Central memory CD8-positive, alpha-beta T cell (primary cell): Measurements from ENCODE around the gene TAS2R42.

ENCODE experiments used
- ATAC-seq: fragments of 150-1000 bp; cut with Tn5 transposase; replicated peaks from 2 replicates; pipeline ENCODE4 v1.10.0; 2022; ENCODE audit warnings: mild to moderate bottlenecking, moderate FRiP score, moderate number of reproducible peaks; ENCODE audit not compliant: poor library complexity, severe bottlenecking; ENCODE audit errors: extremely low read depth
- DNase-seq, 2 donors: peaks; one replicate each; pipeline ENCODE4 v3.0.0; 2021; ENCODE audit warnings: low spot score in 2 of 2
- H3K27ac Mint-ChIP-seq: one replicate; pipeline ENCODE4 v1.8.0; 2022; ENCODE audit warnings: low read depth, mild to moderate bottlenecking, moderate library complexity, mixed read lengths
- H3K27me3 Mint-ChIP-seq: one replicate; pipeline ENCODE4 v1.8.0; 2022; ENCODE audit warnings: mixed read lengths
- H3K36me3 Mint-ChIP-seq: one replicate; pipeline ENCODE4 v1.8.0; 2022; ENCODE audit warnings: mild to moderate bottlenecking, moderate library complexity, mixed read lengths; ENCODE audit not compliant: insufficient read depth
- H3K4me1 Mint-ChIP-seq: one replicate; pipeline ENCODE4 v1.8.0; 2022; ENCODE audit warnings: mixed read lengths
- H3K4me3 Mint-ChIP-seq: one replicate; pipeline ENCODE4 v1.8.0; 2022; ENCODE audit warnings: mild to moderate bottlenecking, moderate library complexity, mixed read lengths
- H3K9me3 Mint-ChIP-seq: one replicate; pipeline ENCODE4 v1.8.0; 2022; ENCODE audit warnings: mixed read lengths

The TAS2R42 gene

GRCh38 chr12:11171145-11171968 lies 15.4 kb downstream of the TAS2R42 start, which contains the start of gene SMIM10L1:
TSS of gene SMIM10L1 (plus strand) at chr12:11171194. CDS start at chr12:11171357, 163 bp downstream.
- peaks cover 26% of the 10 kb centered on the region for H3K36me3 Mint-ChIP-seq
- peak within 1 kb of the TSS; percentile 100 for H3K4me3 Mint-ChIP-seq
- peak within 1 kb of the TSS; percentile 98 for H3K27ac Mint-ChIP-seq
- H3K4me1 Mint-ChIP-seq: peaks cover 54% of the 10 kb centered on the region
- DNase-seq (peak; percentile 73 to 76), ATAC-seq (peak; percentile 96)
- no peaks in the 10 kb centered on the region for H3K27me3 Mint-ChIP-seq
- H3K9me3 Mint-ChIP-seq: no peaks in the 10 kb centered on the region

DNA sequence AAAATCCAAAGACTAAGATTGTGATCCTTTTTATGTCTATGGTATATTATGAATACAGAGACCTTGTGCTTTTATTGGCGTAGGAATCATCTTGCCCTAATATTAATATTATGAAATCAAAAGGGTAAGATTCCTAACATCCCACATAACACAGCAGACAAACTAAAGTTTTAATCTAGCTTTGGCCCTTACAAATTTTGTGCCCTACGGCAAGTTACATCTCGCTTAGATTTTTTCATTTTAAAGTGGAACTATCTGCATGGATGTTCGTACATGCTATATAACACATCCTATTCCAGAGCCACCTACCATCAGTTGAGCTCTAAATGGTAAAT lies 16.0 kb downstream of the TAS2R42 start:
- H3K4me1 Mint-ChIP-seq: peaks cover 56% of the 10 kb centered on the region
- peak overlapping the region; percentile 98 for H3K27ac Mint-ChIP-seq
- DNase-seq: no peak
- peaks cover 23% of the 10 kb centered on the region for H3K36me3 Mint-ChIP-seq
- H3K4me3 Mint-ChIP-seq: peak overlapping the region; percentile 100
- H3K9me3 Mint-ChIP-seq: no peaks in the 10 kb centered on the region
- no peaks in the 10 kb centered on the region for H3K27me3 Mint-ChIP-seq
- no peak for ATAC-seq

DNA sequence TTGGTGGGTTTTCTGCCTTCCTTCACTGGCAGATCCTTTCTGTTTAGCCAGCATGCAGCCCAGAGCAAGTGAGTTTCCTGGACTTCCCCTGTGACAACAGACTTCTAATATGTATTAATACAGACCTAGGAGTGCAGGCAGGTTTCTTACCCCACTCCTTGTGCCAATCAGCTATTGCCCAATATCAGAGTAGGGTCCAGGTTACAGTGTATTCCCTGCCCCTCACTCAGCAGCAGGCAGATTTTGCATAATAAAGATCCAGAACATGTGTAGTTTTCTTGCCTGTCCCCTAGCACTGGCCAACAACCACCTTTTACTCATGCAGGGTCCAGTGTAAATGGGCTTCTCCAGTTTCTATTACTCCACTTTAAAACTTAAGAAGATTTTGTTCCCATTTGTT lies 20.4 kb downstream of the TAS2R42 start:
- H3K36me3 Mint-ChIP-seq: peaks cover 14% of the 10 kb centered on the region

DNA sequence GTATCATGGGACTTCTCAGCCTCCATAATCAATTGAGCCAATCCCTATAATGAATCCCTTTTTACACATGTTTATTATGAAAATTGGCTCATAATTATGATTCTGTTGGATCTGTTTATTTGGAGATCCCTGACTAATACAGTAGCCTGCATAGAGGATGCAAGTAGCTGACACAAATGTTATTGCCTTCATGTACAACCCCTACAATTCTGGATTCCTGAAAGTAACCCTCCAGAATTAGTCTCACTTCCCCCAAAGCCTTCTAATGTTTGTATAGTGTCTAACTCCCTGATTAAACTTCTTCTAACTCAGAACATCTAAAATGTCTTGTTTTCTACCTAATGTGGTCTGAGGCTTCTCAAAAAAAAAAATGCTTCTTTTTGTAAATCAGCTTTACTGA lies 22.4 kb downstream of the TAS2R42 start:
- Mint-ChIP-seq H3K36me3 (peaks cover 9% of the 10 kb centered on the region), H3K9me3 (no peaks in the 10 kb centered on the region), H3K27ac (no peak overlapping the region), H3K4me1 (peaks cover 63% of the 10 kb centered on the region), H3K27me3 (no peaks in the 10 kb centered on the region), H3K4me3 (no peak overlapping the region)
- ATAC-seq (no peak), DNase-seq (no peak)

More for the DNA sequence above, 20.4 kb downstream of the TAS2R42 start:
- H3K27ac Mint-ChIP-seq: no peak overlapping the region
- no peak for ATAC-seq
- no peak for DNase-seq
- H3K9me3 Mint-ChIP-seq: no peaks in the 10 kb centered on the region
- H3K27me3 Mint-ChIP-seq: no peaks in the 10 kb centered on the region
- H3K4me3 Mint-ChIP-seq: no peak overlapping the region
- peaks cover 66% of the 10 kb centered on the region for H3K4me1 Mint-ChIP-seq

DNA sequence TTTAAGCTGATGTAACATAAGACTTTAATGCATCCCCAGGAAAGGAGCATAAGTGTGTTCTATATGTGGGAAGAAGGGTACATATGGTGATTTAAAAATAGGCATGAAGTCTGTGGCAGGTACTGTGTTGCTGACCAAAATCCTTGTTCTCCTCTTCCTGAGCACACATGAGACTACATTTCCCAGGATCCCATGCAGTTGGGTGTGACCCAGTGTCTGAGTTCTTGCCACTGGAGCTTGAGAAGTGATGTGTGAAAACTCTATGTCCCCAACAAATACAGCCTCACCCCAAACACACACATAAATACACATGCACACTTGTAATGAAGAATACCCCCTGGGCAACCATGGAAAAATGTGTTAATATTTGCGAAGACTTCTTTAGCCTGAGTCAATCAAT lies 24.2 kb downstream of the TAS2R42 start:
- H3K27ac Mint-ChIP-seq: peak overlapping the region; percentile 17
- peaks cover 4% of the 10 kb centered on the region for H3K36me3 Mint-ChIP-seq
- H3K4me1 Mint-ChIP-seq: peaks cover 51% of the 10 kb centered on the region
- no peak overlapping the region for H3K4me3 Mint-ChIP-seq
- DNase-seq (no peak), ATAC-seq (no peak)
- no peaks in the 10 kb centered on the region for H3K9me3 Mint-ChIP-seq
- no peaks in the 10 kb centered on the region for H3K27me3 Mint-ChIP-seq

DNA sequence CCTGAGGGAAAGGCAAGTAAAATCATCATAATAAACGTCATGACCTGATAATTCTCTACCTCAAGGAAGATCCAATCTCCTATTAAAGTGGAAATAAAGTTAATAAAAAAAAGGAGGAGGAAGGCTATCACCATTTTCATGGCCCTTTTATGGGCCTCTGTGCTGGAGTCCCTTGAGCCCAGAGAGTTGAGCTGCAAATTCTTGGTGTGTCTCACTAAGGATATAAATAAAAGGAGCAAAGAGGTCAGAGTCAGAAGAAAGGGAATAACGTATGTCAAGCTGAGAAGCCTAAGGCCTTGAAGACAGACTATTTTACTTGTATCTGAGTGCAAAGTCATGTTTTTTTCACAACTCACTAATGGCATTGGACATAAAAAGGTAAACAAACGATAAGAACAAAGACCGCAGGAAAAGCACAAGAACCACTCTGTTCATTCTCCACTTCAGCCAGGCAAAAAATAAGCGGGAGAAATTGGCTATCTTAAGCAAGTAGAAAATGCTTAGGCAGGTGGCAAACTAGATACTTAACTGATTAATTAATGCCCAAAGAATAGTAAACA lies 27.8 kb downstream of the TAS2R42 start:
- H3K4me3 Mint-ChIP-seq: no peak overlapping the region
- H3K27ac Mint-ChIP-seq: no peak overlapping the region
- peaks cover 13% of the 10 kb centered on the region for H3K9me3 Mint-ChIP-seq
- no peaks in the 10 kb centered on the region for H3K36me3 Mint-ChIP-seq
- no peak for DNase-seq
- peaks cover 26% of the 10 kb centered on the region for H3K4me1 Mint-ChIP-seq
- no peak for ATAC-seq
- no peaks in the 10 kb centered on the region for H3K27me3 Mint-ChIP-seq

DNA sequence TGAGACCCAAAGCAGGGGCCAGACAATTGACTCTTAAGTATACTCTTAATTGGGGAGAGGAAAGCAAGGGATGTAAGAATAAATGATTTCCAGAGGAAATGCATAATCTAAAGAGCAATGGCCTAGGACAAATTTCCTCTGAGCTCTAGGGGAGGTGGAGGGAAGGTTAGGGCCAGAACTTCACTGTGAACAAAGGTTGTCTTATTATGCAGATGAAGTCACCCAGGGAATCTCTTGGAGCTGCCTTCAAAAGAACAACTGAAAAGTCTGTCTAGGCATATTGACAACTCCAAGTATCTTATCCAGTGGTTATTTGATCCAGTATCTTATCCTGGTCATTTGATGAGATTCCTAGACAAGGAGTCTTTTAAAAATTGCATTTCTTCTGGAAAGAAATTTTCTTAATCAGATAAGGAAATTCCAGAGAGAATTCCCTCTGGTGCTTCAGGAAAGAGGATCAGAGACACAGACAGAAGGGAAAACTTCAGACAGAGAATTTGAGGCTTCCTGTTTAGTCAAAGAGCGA lies 32.3 kb downstream of the TAS2R42 start:
- ATAC-seq (no peak), DNase-seq (no peak)
- H3K36me3 Mint-ChIP-seq: peaks cover 1% of the 10 kb centered on the region
- H3K4me1 Mint-ChIP-seq: peaks cover 12% of the 10 kb centered on the region
- no peak overlapping the region for H3K4me3 Mint-ChIP-seq
- no peaks in the 10 kb centered on the region for H3K27me3 Mint-ChIP-seq
- peaks cover 13% of the 10 kb centered on the region for H3K9me3 Mint-ChIP-seq
- no peak overlapping the region for H3K27ac Mint-ChIP-seq

- Mint-ChIP-seq H3K4me3 (no peak overlapping the region), H3K9me3 (peaks cover 13% of the 10 kb centered on the region), H3K36me3 (peaks cover 1% of the 10 kb centered on the region), H3K27me3 (no peaks in the 10 kb centered on the region), H3K4me1 (peaks cover 16% of the 10 kb centered on the region), H3K27ac (no peak overlapping the region)
- DNase-seq (no peak), ATAC-seq (no peak)
Measured at GRCh38 chr12:11152725-11153124, 34.0 kb downstream of the TAS2R42 start.

GRCh38 chr12:11150832-11151231 lies 35.9 kb downstream of the TAS2R42 start:
- H3K27ac Mint-ChIP-seq: no peak overlapping the region
- no peaks in the 10 kb centered on the region for H3K27me3 Mint-ChIP-seq
- no peak overlapping the region for H3K4me3 Mint-ChIP-seq
- peaks cover 1% of the 10 kb centered on the region for H3K36me3 Mint-ChIP-seq
- peaks cover 5% of the 10 kb centered on the region for H3K9me3 Mint-ChIP-seq
- DNase-seq (no peak), ATAC-seq (no peak)
- H3K4me1 Mint-ChIP-seq: peaks cover 22% of the 10 kb centered on the region

GRCh38 chr12:11147420-11147819 lies 39.3 kb downstream of the TAS2R42 start:
- H3K36me3 Mint-ChIP-seq: peaks cover 1% of the 10 kb centered on the region
- no peak overlapping the region for H3K4me3 Mint-ChIP-seq
- peaks cover 45% of the 10 kb centered on the region for H3K4me1 Mint-ChIP-seq
- ATAC-seq: no peak
- H3K27ac Mint-ChIP-seq: no peak overlapping the region
- peaks cover 11% of the 10 kb centered on the region for H3K9me3 Mint-ChIP-seq
- H3K27me3 Mint-ChIP-seq: no peaks in the 10 kb centered on the region
- no peak for DNase-seq

DNA sequence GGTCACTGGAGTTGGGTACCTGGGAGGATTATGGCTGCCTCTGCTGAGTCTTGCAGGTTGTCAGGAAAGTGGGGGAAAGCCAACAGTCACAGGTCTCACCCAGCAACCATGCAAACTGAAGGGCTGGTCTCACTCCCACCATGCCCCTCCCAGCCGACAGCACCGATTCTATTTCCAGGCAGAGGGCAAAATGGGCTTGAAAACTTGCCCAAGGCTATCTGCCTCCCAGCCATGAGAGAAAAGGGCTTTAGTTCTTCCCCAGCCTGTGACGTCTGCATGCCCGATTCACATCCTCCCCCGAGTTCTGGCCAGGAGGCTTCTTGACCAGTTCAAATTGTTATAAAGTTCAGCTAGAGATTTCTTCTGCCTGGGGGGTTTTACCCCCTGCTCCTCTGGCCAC lies 42.4 kb downstream of the TAS2R42 start:
- no peak overlapping the region for H3K4me3 Mint-ChIP-seq

GRCh38 chr12:11143352-11143751 lies 43.4 kb downstream of the TAS2R42 start:
- ATAC-seq (no peak), DNase-seq (no peak)
- Mint-ChIP-seq H3K27ac (no peak overlapping the region), H3K27me3 (no peaks in the 10 kb centered on the region), H3K9me3 (peaks cover 11% of the 10 kb centered on the region), H3K4me3 (no peak overlapping the region), H3K4me1 (peaks cover 43% of the 10 kb centered on the region), H3K36me3 (no peaks in the 10 kb centered on the region)

More for the DNA sequence above, 42.4 kb downstream of the TAS2R42 start:
- ATAC-seq (no peak), DNase-seq (no peak)
- H3K36me3 Mint-ChIP-seq: no peaks in the 10 kb centered on the region
- peaks cover 11% of the 10 kb centered on the region for H3K9me3 Mint-ChIP-seq
- H3K4me1 Mint-ChIP-seq: peaks cover 47% of the 10 kb centered on the region
- no peak overlapping the region for H3K27ac Mint-ChIP-seq
- H3K27me3 Mint-ChIP-seq: no peaks in the 10 kb centered on the region

DNA sequence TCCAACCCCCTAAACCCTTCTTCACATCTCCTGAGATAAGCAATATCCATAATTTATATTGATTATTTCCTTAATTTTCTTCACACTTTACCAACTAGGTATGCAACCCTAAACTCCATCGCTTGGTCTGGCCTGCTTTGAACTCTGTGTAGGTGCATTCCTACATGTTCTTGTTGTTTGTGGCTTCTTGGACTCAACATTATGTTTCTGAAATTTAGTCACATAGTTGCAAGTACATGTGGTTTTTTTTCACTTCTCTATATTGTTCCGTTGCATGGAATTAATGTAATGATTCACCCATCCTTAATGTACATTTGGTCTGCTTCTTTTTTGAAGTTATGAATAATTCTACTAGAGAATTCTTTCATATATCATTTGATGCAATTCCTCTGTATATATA lies 50.7 kb downstream of the TAS2R42 start:
- Mint-ChIP-seq H3K4me1 (peaks cover 21% of the 10 kb centered on the region), H3K27me3 (no peaks in the 10 kb centered on the region), H3K4me3 (no peak overlapping the region), H3K27ac (no peak overlapping the region), H3K9me3 (no peaks in the 10 kb centered on the region), H3K36me3 (peaks cover 6% of the 10 kb centered on the region)
- ATAC-seq: no peak
- no peak for DNase-seq
